ENCODE data around the gene CMTM6. TPM values are rescaled to one million over a fixed set of nuclear protein-coding genes. Genes with fewer than 3 reads are reported as not detected.

Gene CMTM6
- total RNA-seq, 1 donor from 2014 or later = 54.0 TPM

- Mint-ChIP-seq H3K36me3 (ENCODE audit: low read depth) (peaks cover 9% of the 10 kb centered on the region), H3K27ac (ENCODE audit: unreplicated experiment) (peak overlapping the region; percentile 51), H3K4me1 (ENCODE audit: low read depth) (peaks cover 14% of the 10 kb centered on the region), H3K4me3 (ENCODE audit: unreplicated experiment) (no peak overlapping the region), H3K27me3 (ENCODE audit: low read depth) (no peaks in the 10 kb centered on the region), H3K9me3 (ENCODE audit: low read depth) (no peaks in the 10 kb centered on the region)
- DNase-seq (ENCODE audit: low spot score) = no peak
- no peak for TF ChIP-seq CTCF (IDR thresholded peaks at IDR 0.05)
Observed at GRCh38 chr3:32487781-32488473, 14.7 kb downstream of the CMTM6 start.

- DNase-seq (ENCODE audit: low spot score) = no peak
- no peak overlapping the region for H3K27ac Mint-ChIP-seq (ENCODE audit: unreplicated experiment)
- peaks cover 22% of the 10 kb centered on the region for H3K4me1 Mint-ChIP-seq (ENCODE audit: low read depth)
- no peak for TF ChIP-seq CTCF (IDR thresholded peaks at IDR 0.05)
- H3K27me3 Mint-ChIP-seq (ENCODE audit: low read depth) = no peaks in the 10 kb centered on the region
- H3K36me3 Mint-ChIP-seq (ENCODE audit: low read depth) = peaks cover 19% of the 10 kb centered on the region
- no peak overlapping the region for H3K4me3 Mint-ChIP-seq (ENCODE audit: unreplicated experiment)
- no peaks in the 10 kb centered on the region for H3K9me3 Mint-ChIP-seq (ENCODE audit: low read depth)
Observed at GRCh38 chr3:32484436-32484835, 18.2 kb downstream of the CMTM6 start.

- Mint-ChIP-seq H3K4me3 (ENCODE audit: unreplicated experiment) (no peak overlapping the region), H3K27me3 (ENCODE audit: low read depth) (no peaks in the 10 kb centered on the region), H3K4me1 (ENCODE audit: low read depth) (peaks cover 22% of the 10 kb centered on the region), H3K27ac (ENCODE audit: unreplicated experiment) (no peak overlapping the region), H3K9me3 (ENCODE audit: low read depth) (no peaks in the 10 kb centered on the region), H3K36me3 (ENCODE audit: low read depth) (peaks cover 20% of the 10 kb centered on the region)
- DNase-seq (ENCODE audit: low spot score) = no peak
- no peak for TF ChIP-seq CTCF (IDR thresholded peaks at IDR 0.05)
Observed at GRCh38 chr3:32483772-32484171, 18.9 kb downstream of the CMTM6 start.

- Mint-ChIP-seq H3K9me3 (ENCODE audit: low read depth) (no peaks in the 10 kb centered on the region), H3K27ac (ENCODE audit: unreplicated experiment) (no peak overlapping the region), H3K4me3 (ENCODE audit: unreplicated experiment) (no peak overlapping the region), H3K4me1 (ENCODE audit: low read depth) (peaks cover 12% of the 10 kb centered on the region), H3K27me3 (ENCODE audit: low read depth) (no peaks in the 10 kb centered on the region), H3K36me3 (ENCODE audit: low read depth) (peaks cover 20% of the 10 kb centered on the region)
- no peak for TF ChIP-seq CTCF (IDR thresholded peaks at IDR 0.05)
- DNase-seq (ENCODE audit: low spot score) = no peak
Observed at GRCh38 chr3:32482693-32483092, 20.0 kb downstream of the CMTM6 start.

GRCh38 chr3:32481791-32482631 is 20.6 kb downstream of the CMTM6 start:
- H3K9me3 Mint-ChIP-seq (ENCODE audit: low read depth) = no peaks in the 10 kb centered on the region
- H3K4me1 Mint-ChIP-seq (ENCODE audit: low read depth) = peaks cover 8% of the 10 kb centered on the region
- no peak overlapping the region for H3K27ac Mint-ChIP-seq (ENCODE audit: unreplicated experiment)

More at GRCh38 chr3:32481791-32482631, 20.6 kb downstream of the CMTM6 start:
- TF ChIP-seq CTCF (IDR thresholded peaks at IDR 0.05) = no peak
- H3K27me3 Mint-ChIP-seq (ENCODE audit: low read depth) = no peaks in the 10 kb centered on the region
- peaks cover 20% of the 10 kb centered on the region for H3K36me3 Mint-ChIP-seq (ENCODE audit: low read depth)
- no peak overlapping the region for H3K4me3 Mint-ChIP-seq (ENCODE audit: unreplicated experiment)
- no peak for DNase-seq (ENCODE audit: low spot score)
